ENCODE measurements around the gene CHST8.
"Not testable (repeated sequence)": the region's sequence is repeated elsewhere in the genome, so short reads cannot be mapped to it uniquely, and the experiment has no call there.

The CHST8 gene

DNA sequence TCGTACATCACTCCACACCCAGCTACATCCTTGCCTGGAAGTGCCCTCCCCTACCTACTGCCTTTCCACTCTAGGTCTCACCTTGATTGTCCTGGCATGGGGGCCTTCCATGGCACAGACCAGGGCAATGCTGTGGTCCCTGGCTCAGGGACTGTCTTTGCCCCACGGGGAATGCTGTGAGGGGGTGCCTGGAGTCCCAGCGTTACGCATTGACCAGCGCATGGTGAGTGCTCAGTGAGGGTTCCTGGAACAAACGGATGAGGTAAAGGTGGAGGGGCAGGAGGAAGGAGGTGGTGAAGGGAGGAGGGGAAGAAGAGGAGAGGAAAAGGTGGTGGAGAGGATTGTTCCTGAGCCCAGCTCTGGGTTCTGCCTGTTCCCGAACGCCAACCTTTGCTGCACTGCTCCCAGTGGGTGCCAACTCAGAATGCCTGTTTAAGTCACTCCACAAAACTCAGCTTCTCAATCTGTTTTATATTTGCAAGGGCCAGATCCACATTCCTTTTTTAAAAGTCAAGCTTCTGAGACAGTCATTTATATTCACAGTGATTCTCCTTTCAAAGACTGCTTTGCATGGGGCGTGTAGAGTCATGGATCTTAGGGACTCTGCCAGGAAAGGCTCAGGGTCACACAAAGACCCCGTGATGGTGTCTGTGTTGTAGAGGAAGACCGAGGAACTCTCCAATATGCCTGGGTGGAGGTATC lies 40.8 kb downstream of the CHST8 start:
- TF ChIP-seq, protein P1, sequence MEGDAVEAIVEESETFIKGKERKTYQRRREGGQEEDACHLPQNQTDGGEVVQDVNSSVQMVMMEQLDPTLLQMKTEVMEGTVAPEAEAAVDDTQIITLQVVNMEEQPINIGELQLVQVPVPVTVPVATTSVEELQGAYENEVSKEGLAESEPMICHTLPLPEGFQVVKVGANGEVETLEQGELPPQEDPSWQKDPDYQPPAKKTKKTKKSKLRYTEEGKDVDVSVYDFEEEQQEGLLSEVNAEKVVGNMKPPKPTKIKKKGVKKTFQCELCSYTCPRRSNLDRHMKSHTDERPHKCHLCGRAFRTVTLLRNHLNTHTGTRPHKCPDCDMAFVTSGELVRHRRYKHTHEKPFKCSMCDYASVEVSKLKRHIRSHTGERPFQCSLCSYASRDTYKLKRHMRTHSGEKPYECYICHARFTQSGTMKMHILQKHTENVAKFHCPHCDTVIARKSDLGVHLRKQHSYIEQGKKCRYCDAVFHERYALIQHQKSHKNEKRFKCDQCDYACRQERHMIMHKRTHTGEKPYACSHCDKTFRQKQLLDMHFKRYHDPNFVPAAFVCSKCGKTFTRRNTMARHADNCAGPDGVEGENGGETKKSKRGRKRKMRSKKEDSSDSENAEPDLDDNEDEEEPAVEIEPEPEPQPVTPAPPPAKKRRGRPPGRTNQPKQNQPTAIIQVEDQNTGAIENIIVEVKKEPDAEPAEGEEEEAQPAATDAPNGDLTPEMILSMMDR (conservative IDR thresholded peaks at IDR 0.05), result no peak
- no peak overlapping the region for H3K27ac ChIP-seq

DNA sequence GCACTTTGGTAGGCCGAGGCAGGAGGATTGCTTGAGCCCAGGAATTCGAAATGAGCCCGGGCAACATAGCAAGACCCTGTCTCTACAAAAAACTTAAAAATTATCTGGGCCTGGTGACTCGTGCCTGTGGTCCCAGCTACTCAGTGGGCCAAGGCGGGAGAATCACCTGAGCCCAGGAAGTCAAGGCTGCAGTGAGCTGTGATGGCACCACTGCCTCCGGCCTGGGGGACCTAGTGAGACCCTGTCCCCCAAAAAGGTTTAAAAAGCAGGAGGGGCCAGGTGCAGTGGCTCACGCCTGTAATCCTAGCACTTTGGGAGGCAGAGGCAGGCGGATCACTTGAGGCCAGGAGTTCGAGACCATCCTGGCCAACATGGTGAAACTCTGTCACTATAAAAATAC lies 41.6 kb downstream of the CHST8 start:
- H3K27ac ChIP-seq, result not testable (repeated sequence)

- no peak overlapping the region for H3K27ac ChIP-seq
- TF ChIP-seq, protein P1 (conservative IDR thresholded peaks at IDR 0.05), result no peak
Observed at GRCh38 chr19:33664744-33665143, 43.0 kb downstream of the CHST8 start.

- H3K27ac ChIP-seq, result no peak overlapping the region
- TF ChIP-seq, protein P1 (conservative IDR thresholded peaks at IDR 0.05), result no peak
Observed at GRCh38 chr19:33665776-33666595, 44.2 kb downstream of the CHST8 start.

DNA sequence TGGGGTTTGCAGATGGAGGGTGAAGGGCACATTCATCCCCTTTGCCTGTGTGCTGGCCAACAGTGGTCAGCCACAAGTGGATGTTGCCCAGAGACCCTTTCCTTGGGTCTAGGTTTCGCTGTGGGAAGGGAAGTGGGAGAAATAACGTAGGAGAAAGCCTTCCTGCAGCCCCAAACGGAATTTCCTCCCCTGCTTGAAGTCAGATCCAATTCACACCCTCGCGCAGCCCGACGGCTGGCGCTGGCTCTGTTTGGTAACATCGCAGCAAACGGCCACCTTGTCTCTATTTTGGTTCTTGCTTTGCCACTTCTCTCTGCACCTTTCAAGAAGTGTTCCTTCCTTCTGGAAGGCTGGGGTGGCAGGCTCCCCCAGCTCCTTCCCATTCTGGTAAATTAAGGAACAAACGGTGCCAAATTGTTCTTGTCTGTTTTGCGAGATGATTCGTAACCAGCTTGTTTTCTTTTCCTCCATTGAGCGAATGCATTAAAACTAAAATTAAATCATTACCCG lies 45.4 kb downstream of the CHST8 start:
- TF ChIP-seq, protein P1 (conservative IDR thresholded peaks at IDR 0.05), result no peak
- no peak overlapping the region for H3K27ac ChIP-seq

DNA sequence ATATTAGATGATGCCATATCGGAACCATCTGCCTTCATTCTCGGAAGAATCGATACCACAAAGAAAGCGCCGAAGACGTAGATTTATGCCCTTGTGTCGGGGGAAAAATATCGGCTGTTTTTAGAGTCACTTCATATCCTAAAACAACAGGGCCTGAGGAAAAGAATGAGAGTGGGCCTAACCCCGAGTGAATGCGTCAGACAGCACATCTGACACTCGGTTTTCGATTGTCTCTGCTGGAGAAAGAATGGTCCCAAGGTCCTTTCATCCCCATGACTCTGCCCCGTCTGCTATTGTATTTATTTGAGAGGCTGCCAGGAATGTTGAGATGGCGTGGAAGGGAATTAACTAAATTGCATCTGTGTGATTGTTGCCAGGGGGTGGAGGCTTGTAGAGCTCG lies 46.1 kb downstream of the CHST8 start:
- no peak overlapping the region for H3K27ac ChIP-seq
- TF ChIP-seq, protein P1 (conservative IDR thresholded peaks at IDR 0.05), result no peak

GRCh38 chr19:33668968-33669367 lies 47.2 kb downstream of the CHST8 start:
- H3K27ac ChIP-seq, result no peak overlapping the region
- TF ChIP-seq, protein P1 (conservative IDR thresholded peaks at IDR 0.05), result no peak

DNA sequence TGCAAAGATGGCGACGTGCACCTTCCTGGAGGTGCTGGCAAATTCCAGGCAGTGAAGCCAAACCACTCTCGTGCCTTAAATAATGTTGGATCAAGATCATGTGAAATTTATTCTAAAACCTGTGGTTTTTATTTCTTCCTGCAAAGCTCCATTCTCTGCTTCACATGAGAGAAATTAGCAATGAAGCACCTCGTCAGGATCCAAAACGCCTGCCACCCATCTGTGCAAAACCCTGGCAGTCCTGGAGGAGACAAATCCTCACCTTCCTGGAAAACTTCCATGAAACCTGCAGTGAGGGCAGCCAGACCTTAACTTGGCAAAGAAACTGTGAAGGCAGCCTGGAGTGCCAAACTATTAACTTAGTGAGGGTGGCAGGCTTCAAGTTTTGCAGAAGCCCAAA lies 47.6 kb downstream of the CHST8 start:
- TF ChIP-seq, protein P1 (conservative IDR thresholded peaks at IDR 0.05), result no peak

More for the DNA sequence above, 47.6 kb downstream of the CHST8 start:
- no peak overlapping the region for H3K27ac ChIP-seq
